Adrenal gland (tissue), 12 donors: ENCODE data around the gene CDHR2. TPM values are rescaled to one million over a fixed set of nuclear protein-coding genes. Genes with fewer than 3 reads are reported as not detected.

Experiments used
- DNase-seq, 7 donors: peaks; one replicate each; pipeline ENCODE4 v3.0.0-alpha.2; 2019 to 2020
- H3K27ac ChIP-seq, 5 donors: fragments of 200-600 bp; sonication (generic) in 4 of 5; 1 replicate in 3 of 5; 2 replicates in 2 of 5; pipeline versions ENCODE4 v1.5.1 to v1.8.0; 2016 to 2020; ENCODE audit warnings: mild to moderate bottlenecking in 1 of 5
- H3K27me3 ChIP-seq: fragments of 200-600 bp; 2 replicates; pipeline ENCODE4 v1.8.0; 2021
- H3K36me3 ChIP-seq, 2 donors: fragments of 200-600 bp; replicated peaks in 1 of 2; 1 replicate in 1 of 2; 2 replicates in 1 of 2; pipeline versions ENCODE4 v1.5.1 to v1.8.0; 2018 to 2022
- H3K4me1 ChIP-seq, 2 donors: fragments of 200-600 bp; replicated peaks in 1 of 2; 1 replicate in 1 of 2; 2 replicates in 1 of 2; pipeline versions ENCODE4 v1.5.1 to v1.8.0; 2018 to 2021
- H3K4me3 ChIP-seq, 4 donors: fragments of 200-600 bp; sonication (generic) in 3 of 4; one replicate each; pipeline ENCODE4 v1.5.1; 2016 to 2018
- H3K9me3 ChIP-seq, 3 donors: fragments of 200-600 bp; sonication (generic) in 1 of 3; replicated peaks in 1 of 3; 1 replicate in 2 of 3; 2 replicates in 1 of 3; pipeline versions ENCODE4 v1.5.1 to v1.8.0; 2016 to 2021
- POLR2A ChIP-seq, 2 donors: fragments of 450-650 bp; IDR thresholded peaks; one replicate each; pipeline ENCODE4 v1.6.1; 2017; ENCODE audit warnings: antibody characterized with exemption in 2 of 2, mild to moderate bottlenecking in 2 of 2, moderate library complexity in 1 of 2
- WGBS, 4 donors: extraction: QIAGEN DNeasy Blood & Tissue Kit in 2 of 4; methylation state at CpG; one replicate each; pipeline versions ENCODE4 v1.1.5 to v1.1.7; 2013 to 2017; 5-methylcytosine and 5-hydroxymethylcytosine counted together
- intact Hi-C, 2 donors: fragments of 100-400 bp; cut with DNase I; formaldehyde crosslinking; loops; one replicate each; pipeline versions ENCODE4 v1.14.1 to v1.15.0; 2022 to 2023
- polyA plus RNA-seq, 3 donors: library from polyadenylated mRNA; stranded (reverse); fragments of 200-250 nt in 2 of 3; fragments of 350-450 nt in 1 of 3; fragmentation: Illumina TruSeq in 1 of 3; extraction: RNeasy Lipid Tissue Mini Kit (QIAGEN cat#74804) in 1 of 3; gene quantifications; one replicate each; pipeline ENCODE4 v1.2.3, GENCODE V29; 2013 to 2014
- total RNA-seq, 9 donors: library from RNA; depleted of rRNA in 4 of 9; stranded (reverse); fragments of >200 nt in 4 of 9; fragments of 120-200 nt in 1 of 9; fragmentation: NEBNext Ultra II Directional in 1 of 9; extraction: Animal tissue kit (Norgen Biotek cat#: 25700) in 1 of 9; gene quantifications; one replicate each; pipeline versions ENCODE4 v1.1.0 to v1.2.4, GENCODE V29; 2013 to 2023
- TF ChIP-seq, protein P1 (sequence below), 6 experiments: fragments of 450-650 bp in 4 of 6; fragments of 200-600 bp in 2 of 6; sonication (generic) in 1 of 6; IDR thresholded peaks; 1 replicate in 5 of 6; 2 replicates in 1 of 6; pipeline versions ENCODE4 v1.5.1 to v1.8.0; 2016 to 2021; ENCODE audit warnings: antibody characterized with exemption in 6 of 6, mild to moderate bottlenecking in 2 of 6, moderate library complexity in 1 of 6
- donor health status: healthy with polysubstance abuse.
- donor health status: Bipolar disorder and iron deficiency.
- donor health status: DM: yes; HTN: yes; CAD: no.
- donor health status: DM: no; HTN: no; CAD: no.
- donor health status: DM: no; HTN: no; CAD: no.
- donor health status: DM: yes; HTN: yes; CAD: no.

CDHR2 gene
- total and polyA plus RNA-seq, 12 donors, result under 0.01 to 0.55 (median 0.15) TPM; not detected in 2

DNA sequence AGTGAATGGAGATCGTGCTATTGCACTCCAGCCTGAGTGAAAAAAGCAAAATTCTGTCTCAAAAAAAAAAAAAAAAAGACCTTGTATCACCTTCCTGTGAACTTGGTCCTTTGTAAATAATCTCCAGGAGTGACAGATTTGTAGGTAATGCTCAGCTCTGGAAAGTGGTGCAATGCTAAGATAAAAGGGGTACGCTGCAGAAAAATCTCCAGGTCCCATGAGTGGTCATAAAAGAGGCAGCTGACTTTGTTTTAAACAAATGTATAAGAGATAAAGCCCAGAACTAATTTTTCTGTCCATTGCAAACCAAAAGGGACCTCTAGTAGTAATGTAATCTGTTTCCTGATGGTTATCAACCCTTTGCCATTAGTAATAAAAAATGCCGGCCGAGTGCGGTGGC is 45.6 kb upstream of the CDHR2 start:
- intact Hi-C loops, result no loop called here
- H3K27me3 ChIP-seq, result no peaks in the 10 kb centered on the region
- no peak overlapping the region for H3K4me3 ChIP-seq
- H3K27ac ChIP-seq, result no peak overlapping the region
- H3K4me1 ChIP-seq, result no peaks in the 10 kb centered on the region
- peaks cover 0 to 88% of the 10 kb centered on the region in 2 donors for H3K36me3 ChIP-seq
- no peak for TF ChIP-seq POLR2A (IDR thresholded peaks at IDR 0.05)
- TF ChIP-seq, protein P1, sequence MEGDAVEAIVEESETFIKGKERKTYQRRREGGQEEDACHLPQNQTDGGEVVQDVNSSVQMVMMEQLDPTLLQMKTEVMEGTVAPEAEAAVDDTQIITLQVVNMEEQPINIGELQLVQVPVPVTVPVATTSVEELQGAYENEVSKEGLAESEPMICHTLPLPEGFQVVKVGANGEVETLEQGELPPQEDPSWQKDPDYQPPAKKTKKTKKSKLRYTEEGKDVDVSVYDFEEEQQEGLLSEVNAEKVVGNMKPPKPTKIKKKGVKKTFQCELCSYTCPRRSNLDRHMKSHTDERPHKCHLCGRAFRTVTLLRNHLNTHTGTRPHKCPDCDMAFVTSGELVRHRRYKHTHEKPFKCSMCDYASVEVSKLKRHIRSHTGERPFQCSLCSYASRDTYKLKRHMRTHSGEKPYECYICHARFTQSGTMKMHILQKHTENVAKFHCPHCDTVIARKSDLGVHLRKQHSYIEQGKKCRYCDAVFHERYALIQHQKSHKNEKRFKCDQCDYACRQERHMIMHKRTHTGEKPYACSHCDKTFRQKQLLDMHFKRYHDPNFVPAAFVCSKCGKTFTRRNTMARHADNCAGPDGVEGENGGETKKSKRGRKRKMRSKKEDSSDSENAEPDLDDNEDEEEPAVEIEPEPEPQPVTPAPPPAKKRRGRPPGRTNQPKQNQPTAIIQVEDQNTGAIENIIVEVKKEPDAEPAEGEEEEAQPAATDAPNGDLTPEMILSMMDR (IDR thresholded peaks at IDR 0.05), result no peak
- DNase-seq, result no peak
- no peaks in the 10 kb centered on the region for H3K9me3 ChIP-seq
- WGBS, 4 donors, result 67 to 97% (median 94%) methylated on average over 5 of the region's 5 CpGs

DNA sequence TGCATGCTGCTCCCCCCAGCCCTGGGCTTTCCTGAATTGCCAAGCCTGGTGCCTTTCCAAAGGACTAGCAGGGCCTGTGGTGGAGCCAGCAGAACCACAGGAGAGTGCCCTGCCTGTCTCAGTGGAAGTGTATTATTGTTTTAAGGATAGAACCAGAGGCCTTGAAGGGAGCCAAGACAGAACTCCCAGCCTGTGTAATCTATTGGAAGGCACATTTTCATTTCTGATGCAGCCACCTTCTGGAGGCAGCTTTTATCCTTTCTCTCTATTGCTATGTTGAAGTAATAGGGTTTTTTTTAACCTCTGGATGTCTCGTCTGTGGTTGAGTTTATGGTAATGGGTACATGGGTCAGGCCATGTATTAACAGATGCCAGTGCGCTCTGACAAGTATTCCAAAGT is 41.2 kb upstream of the CDHR2 start:
- H3K27ac ChIP-seq, result no peak overlapping the region
- WGBS, 4 donors, result 86 to 95% (median 91%) methylated on average over 2 of the region's 2 CpGs
- TF ChIP-seq POLR2A (IDR thresholded peaks at IDR 0.05), result no peak
- TF ChIP-seq, protein P1 (IDR thresholded peaks at IDR 0.05), result no peak
- no peaks in the 10 kb centered on the region for H3K9me3 ChIP-seq
- H3K4me3 ChIP-seq, result no peak overlapping the region
- DNase-seq, result no peak
- H3K4me1 ChIP-seq, result no peaks in the 10 kb centered on the region
- no peaks in the 10 kb centered on the region for H3K27me3 ChIP-seq
- H3K36me3 ChIP-seq, result peaks cover 0 to 44% of the 10 kb centered on the region in 2 donors
- intact Hi-C loops, result no loop called here

DNA sequence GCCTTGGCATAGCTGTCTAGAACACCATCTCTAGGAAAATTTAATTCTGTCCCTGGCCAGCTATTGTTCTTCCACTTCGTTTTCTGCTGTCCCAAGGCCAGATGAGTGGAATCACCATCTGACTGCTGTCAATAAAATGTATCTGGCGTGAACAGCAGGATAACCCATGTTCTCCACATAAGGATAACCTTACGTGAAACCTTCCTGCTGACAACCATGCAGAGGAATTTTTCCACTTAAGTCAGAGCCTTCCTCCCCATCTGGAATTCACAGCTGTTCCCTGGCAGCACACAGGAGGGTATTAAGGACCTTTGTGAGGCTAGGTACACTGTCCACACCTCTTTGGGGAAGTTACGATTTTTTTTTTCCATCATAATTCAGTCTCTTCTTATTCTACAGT is 40.5 kb upstream of the CDHR2 start:
- Histone ChIP-seq H3K9me3 (no peaks in the 10 kb centered on the region), H3K4me3 (no peak overlapping the region), H3K27me3 (no peaks in the 10 kb centered on the region), H3K4me1 (no peaks in the 10 kb centered on the region), H3K27ac (no peak overlapping the region), H3K36me3 (peaks cover 0 to 41% of the 10 kb centered on the region in 2 donors)
- intact Hi-C loops, result no loop called here
- no peak for TF ChIP-seq POLR2A (IDR thresholded peaks at IDR 0.05)
- TF ChIP-seq, protein P1 (IDR thresholded peaks at IDR 0.05), result no peak
- WGBS, 4 donors, result 60 to 73% (median 65%) methylated on average over 4 of the region's 4 CpGs
- peak in 1 of 7 donors; percentile 34 for DNase-seq

DNA sequence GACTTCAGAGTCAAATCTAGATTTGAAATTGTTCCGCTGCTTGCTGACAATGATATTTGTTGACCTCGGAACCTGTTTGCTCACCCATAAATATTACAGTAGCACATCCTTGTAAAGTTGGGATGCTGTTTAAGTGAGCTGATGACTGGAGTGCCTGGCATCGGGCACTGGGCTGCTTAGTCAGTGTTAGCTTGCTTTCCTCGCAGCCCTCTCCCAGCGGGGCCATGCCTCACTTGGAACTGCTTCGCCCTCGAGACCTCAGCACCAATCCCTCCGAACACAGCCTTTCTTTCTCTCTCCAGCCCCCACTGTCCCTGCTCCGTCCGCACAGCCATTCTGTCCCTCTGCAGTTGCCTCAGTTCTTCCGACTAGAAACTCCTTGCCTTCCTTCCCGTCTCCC is 35.4 kb upstream of the CDHR2 start:
- no peaks in the 10 kb centered on the region for H3K36me3 ChIP-seq
- no peak overlapping the region for H3K27ac ChIP-seq
- peak in 1 of 7 donors; percentile 42 for DNase-seq
- TF ChIP-seq, protein P1 (IDR thresholded peaks at IDR 0.05), result no peak
- no peak for TF ChIP-seq POLR2A (IDR thresholded peaks at IDR 0.05)
- no peaks in the 10 kb centered on the region for H3K4me1 ChIP-seq
- 70 to 76% (median 73%) methylated on average over 11 to 12 of the region's 12 CpGs for WGBS, 4 donors
- no peaks in the 10 kb centered on the region for H3K27me3 ChIP-seq
- intact Hi-C loops, result no loop called here
- no peak overlapping the region for H3K4me3 ChIP-seq
- no peaks in the 10 kb centered on the region for H3K9me3 ChIP-seq
